ENCODE measurements around the gene ADPGK.
A peak's percentile ranks its signal among the peaks of the same experiment; 100 is the strongest.
"Not testable (repeated sequence)": the region's sequence is repeated elsewhere in the genome, so short reads cannot be mapped to it uniquely, and the experiment has no call there.

Gene ADPGK

GRCh38 chr15:72783640-72784455, at the start of gene ADPGK:
TSS of gene ADPGK (minus strand) at chr15:72783758. CDS start at chr15:72783691, 67 bp downstream.
- peak; percentile 79 for DNase-seq (ENCODE audit: low read depth)

DNA sequence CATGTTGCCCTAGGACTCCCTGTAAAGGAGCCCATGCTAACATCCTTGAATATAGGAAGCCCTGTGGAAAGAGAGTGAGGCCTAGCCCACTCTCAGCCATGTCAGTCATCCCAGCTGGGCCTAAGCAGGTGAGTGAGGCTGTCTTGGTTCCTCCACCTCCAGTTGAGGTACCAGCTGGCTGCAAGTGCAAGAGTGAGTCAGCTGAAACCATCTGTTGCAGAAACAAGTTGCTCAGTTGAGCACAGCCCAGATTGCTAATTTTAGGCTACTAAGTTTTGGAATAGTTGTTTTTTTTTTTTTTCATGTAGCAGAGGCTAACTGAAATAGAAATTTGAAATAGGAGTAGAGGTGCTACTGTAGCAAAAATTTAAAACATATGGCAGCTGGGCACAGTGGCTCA, 43.7 kb upstream of the ADPGK start:
- DNase-seq (ENCODE audit: low read depth): no peak

DNA sequence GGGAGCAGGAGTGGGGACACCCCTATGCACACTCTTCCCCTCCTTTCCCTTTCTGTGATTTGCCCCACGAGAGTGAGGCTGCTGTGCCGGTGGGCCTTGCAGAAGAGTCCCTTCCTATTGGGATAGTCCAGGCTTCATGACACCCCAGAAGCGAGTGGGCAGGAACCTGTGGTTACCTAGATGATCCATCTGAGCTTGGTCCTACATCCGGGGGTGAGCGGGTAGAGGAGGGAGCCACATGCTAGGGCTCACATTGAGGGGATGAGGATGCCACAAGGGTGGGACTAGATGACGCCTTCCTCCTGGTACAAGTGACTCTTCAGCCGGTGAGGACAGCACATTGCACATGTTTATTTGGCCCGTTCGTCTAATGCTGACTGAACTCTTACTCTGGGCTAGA, 43.1 kb upstream of the ADPGK start:
- no peak for DNase-seq (ENCODE audit: low read depth)

GRCh38 chr15:72825829-72826228, 42.3 kb upstream of the ADPGK start:
- DNase-seq (ENCODE audit: low read depth): no peak

DNA sequence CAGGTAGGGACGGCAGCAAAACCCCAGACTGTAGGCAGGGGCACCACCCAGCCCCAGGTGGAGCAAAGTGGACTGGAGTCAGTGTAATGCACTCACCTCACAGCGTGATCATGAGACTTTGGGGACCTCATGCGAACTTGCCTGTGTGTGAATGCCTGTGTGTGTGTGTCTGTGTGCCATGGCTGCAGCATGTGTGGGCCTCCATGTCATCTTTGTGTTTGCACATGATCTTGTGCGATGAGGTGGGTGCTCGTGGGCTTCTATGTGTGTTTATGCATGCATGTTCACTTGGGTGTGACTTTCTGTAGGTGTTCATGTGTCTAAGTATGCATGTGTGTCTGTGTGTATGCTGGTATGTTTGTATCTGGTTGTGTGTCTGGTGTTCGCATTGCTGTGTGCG, 41.2 kb upstream of the ADPGK start:
- no peak for DNase-seq (ENCODE audit: low read depth)

GRCh38 chr15:72824112-72824511, 40.6 kb upstream of the ADPGK start:
- no peak for DNase-seq (ENCODE audit: low read depth)

DNA sequence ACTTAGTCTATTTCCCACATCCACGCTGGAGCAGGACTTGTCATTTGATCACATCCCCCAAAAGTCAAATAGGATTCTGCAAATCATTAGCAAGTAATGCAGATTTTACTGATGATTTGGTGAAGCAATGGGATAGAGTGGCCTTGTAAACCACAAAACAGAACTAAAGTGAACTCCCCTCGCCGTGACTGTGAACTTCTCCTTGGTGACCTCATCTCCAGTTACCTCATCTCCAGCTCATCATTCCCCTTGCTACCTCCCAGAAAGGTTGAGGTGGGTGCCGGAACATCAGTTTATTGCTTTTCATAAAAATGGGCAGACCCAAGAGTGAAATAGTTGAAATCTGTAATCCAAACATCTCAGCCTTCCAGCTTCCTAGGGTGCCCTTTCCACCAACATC, 36.7 kb upstream of the ADPGK start:
- no peak for DNase-seq (ENCODE audit: low read depth)

GRCh38 chr15:72818632-72819031, 35.1 kb upstream of the ADPGK start:
- DNase-seq (ENCODE audit: low read depth): no peak

- DNase-seq (ENCODE audit: low read depth): no peak
Observed at GRCh38 chr15:72813345-72814004, 29.9 kb upstream of the ADPGK start.

DNA sequence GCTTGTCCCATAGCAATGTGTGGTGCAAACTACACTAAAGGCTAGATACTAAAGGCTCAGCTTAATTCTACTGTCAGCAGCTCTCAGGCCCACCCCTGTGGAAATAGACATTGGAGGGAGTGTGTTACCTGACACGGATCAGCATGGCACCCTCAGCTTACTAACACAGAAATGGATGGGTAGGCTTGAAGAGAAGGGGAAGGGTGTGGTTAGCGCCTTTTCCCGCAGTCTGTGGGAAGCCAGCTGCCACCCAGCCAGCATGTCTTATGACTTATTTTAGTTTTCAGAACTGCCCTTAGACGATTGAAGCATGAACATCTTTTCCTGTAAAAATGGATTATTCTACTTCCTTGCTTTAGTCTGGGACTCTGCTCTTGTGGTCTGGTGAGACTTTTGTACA, 25.8 kb upstream of the ADPGK start:
- no peak for DNase-seq (ENCODE audit: low read depth)

DNA sequence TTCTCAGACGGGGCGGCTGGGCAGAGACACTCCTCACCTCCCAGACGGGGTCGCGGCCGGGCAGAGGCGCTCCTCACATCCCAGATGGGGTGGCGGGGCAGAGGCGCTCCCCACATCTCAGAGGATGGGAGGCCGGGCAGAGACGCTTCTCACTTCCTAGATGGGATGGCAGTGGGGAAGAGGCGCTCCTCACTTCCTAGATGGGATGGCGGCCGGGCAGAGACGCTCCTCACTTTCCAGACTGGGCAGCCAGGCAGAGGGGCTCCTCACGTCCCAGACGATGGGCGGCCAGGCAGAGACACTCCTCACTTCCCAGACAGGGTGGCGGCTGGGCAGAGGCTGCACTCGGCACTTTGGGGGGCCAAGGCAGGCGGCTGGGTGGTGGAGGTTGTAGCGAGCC, 23.8 kb upstream of the ADPGK start:
- DNase-seq (ENCODE audit: low read depth): not testable (repeated sequence)

DNA sequence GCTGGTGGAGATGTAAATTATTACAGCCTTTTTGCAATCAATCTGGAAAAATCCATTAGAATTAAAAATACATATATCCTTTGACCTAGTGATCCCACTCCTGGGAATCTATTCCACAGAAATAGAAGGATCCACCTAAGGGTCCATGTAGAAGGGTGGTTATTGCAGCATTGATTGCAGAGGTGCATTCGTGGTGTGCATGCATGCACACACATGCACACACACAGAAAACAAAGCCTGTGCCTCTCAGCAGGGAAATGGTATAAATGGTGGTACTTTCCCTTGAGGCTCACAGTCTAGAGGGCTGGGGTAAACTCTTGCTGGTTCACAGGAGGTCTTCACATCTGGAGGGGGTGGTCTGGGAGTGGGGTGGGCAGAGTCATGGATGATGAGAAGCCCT, 19.4 kb upstream of the ADPGK start:
- no peak for DNase-seq (ENCODE audit: low read depth)

GRCh38 chr15:72801590-72802325, 18.2 kb upstream of the ADPGK start:
- DNase-seq (ENCODE audit: low read depth): no peak

DNA sequence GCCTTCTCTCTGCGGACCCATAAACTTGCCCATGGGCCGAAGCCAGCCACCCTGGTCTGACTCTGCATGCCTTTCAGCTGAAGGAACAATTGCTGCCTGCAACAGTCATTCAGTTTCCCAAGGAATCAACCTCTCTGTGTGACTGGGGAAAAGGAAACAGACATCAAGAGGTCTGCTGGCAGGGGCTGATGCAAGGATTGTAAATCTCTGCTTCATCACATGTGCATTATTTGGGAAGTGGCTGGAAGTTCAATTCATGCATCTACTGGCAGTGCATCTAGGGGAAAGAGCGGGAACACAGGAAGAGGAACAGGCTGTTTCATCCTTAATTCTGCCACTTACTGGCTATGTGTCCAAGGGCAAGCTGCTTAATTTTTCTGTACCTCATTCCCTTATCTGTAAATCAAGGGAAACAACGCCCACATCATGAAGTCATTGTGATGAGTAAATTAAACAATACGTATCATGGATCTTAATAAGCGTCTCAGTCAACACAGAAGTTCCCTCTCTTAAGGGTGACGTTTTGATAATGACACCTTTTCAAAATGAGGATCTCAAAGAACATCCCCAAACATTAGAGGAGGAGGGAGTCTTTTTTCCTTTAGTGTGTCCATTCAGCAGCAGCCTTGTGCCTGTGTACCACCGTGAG, 17.4 kb upstream of the ADPGK start:
- DNase-seq (ENCODE audit: low read depth): peak; percentile 12

GRCh38 chr15:72797834-72798233, 14.3 kb upstream of the ADPGK start:
- DNase-seq (ENCODE audit: low read depth): no peak

DNA sequence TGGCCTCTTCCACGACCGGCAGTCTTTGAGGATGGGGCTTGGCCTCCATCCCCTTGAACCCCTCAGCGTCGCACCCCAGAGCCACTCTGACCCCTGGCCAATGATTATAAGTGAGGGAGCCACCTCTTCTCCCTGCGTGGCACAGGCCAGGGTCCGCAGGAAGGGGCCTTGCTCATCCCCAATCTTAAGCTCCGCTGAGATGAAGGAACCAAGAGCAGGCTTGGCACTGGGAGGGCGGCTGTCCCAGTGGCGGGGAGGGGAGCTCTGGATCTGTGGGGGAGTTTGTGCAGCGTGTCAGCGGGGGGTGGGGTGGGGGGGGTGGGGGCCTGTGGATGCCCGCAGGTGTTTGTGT, 13.8 kb upstream of the ADPGK start:
- DNase-seq (ENCODE audit: low read depth): no peak

- peak; percentile 14 for DNase-seq (ENCODE audit: low read depth)
Observed at GRCh38 chr15:72796515-72797337, 13.2 kb upstream of the ADPGK start.

DNA sequence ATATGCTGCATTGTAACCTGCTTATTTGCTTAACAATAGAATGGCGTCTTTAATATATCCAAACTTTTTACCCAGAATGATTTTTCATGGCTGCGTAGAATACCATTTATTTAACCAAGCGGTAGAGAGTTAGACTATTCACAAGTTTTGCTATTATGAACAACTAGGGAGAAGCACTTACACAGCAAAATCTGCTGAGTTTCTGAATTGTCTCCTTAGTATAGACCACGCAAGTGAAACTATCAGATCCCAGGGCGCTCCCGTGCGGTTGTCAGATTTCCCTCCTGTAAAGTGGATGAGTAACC, 12.6 kb upstream of the ADPGK start:
- DNase-seq (ENCODE audit: low read depth): no peak

DNA sequence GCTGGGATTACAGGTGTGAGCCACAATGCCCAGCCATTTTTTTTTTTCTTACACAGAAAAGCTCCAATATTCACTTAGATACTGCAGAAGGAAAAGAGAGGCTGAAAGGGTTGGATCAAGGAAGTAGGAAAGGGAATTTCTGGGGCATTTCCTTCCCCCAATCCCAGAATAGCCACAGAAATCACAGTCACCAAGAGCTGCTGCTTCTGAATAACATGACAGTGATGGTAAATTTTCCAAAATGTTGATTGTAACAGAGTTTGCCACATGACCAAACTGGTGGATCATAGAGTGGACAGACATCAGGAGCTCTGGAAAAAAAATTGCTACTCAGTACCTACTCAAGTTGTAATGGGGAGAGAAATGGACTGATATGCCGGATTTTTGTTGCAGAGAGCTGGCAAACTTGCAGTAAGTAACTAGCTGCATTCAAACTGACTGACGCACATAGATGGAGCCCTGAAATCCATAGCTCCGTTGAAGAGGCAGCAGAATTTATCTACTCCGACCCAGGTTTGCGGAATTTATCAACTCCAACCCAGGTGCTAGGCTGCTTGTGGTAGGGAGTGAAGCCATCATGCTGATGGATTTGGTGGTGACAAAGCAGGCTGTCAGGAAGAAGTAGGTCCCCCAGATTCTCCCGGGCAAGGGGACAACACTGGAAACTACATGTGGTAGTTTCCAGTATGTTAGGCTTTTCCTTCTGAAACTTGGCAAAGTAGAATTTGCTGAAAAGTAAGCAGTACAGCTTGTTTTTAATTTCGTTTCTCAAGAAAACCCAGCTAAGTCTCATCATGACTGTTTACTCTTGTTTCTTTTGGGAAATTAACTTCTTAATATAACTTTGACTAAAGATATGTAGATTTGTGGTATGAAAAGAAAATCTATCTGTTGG, 10.5 kb upstream of the ADPGK start:
- no peak for DNase-seq (ENCODE audit: low read depth)

DNA sequence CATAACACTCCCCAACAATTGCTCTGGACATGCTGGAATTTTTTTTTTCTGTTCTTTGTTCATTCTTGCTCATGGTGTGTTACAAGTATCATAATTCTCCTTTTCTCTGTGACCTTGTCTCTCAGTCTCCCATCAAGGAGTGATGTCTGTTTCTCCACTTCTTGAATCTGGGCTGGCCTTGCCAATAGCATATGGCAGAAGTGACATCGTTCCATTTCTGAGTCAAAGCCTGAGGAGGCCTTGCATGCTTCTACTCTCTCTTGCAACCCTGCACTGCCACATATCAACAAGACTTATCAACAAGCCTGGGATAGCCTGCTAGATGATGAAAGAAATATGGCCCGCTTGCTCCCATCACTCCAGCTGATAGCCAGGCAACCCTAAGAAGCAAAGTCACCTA, 8.9 kb upstream of the ADPGK start:
- DNase-seq (ENCODE audit: low read depth): no peak
